Breast epithelium (tissue), 3 donors: ENCODE results near the gene PHF21A.

ENCODE experiments used
- CTCF ChIP-seq, 3 donors: fragments of 450-650 bp; IDR thresholded peaks; one replicate each; pipeline ENCODE4 v1.5.1; 2016 to 2017; ENCODE audit warnings: antibody characterized with exemption in 3 of 3, mild to moderate bottlenecking in 3 of 3, moderate library complexity in 3 of 3
- POLR2A ChIP-seq: fragments of 450-650 bp; IDR thresholded peaks from one replicate; pipeline ENCODE4 v1.6.1; 2016; ENCODE audit warnings: antibody characterized with exemption, mild to moderate bottlenecking, moderate library complexity

- TF ChIP-seq CTCF (IDR thresholded peaks at IDR 0.05): no peak
- TF ChIP-seq POLR2A: no peak
These were observed 231.3 kb downstream of the PHF21A start for GRCh38 chr11:45889966-45890365.
